DND-41 (cell line): ENCODE measurements around the gene CFAP20.

ENCODE experiments used
- ATAC-seq: fragments of 200-7000 bp; cut with Tn5 transposase; 3 replicates; pipeline ENCODE4 v1.9.1; 2021; ENCODE audit warnings: low read depth; ENCODE audit not compliant: insufficient read depth
- DNase-seq: peaks from one replicate; pipeline ENCODE4 v3.0.0-alpha.2; 2020
- H2AFZ ChIP-seq: 2 replicates; pipeline ENCODE4 v1.6.0; 2012; ENCODE audit warnings: low read depth, low read length
- H3K27ac ChIP-seq: 2 replicates; pipeline ENCODE4 v1.5.1; 2012; ENCODE audit warnings: low read length, inconsistent platforms
- H3K27me3 ChIP-seq: fragments of 200-600 bp; sonication (generic); 2 replicates; pipeline ENCODE4 v1.6.0; 2012; ENCODE audit warnings: low read length, mild to moderate bottlenecking, inconsistent platforms; ENCODE audit not compliant: insufficient read depth, poor library complexity
- H3K36me3 ChIP-seq: 2 replicates; pipeline ENCODE4 v1.5.1; 2012; ENCODE audit warnings: low read length, inconsistent platforms; ENCODE audit not compliant: insufficient read depth
- H3K4me1 ChIP-seq: 2 replicates; pipeline ENCODE4 v1.5.1; 2012; ENCODE audit warnings: mild to moderate bottlenecking, low read length; ENCODE audit not compliant: insufficient read depth
- H3K4me2 ChIP-seq: 2 replicates; pipeline ENCODE4 v1.6.0; 2012; ENCODE audit warnings: mild to moderate bottlenecking, moderate library complexity, low read length, inconsistent platforms; ENCODE audit not compliant: insufficient read depth
- H3K4me3 ChIP-seq, 2 experiments: fragments of 200-600 bp in 1 of 2; shearing (Covaris generic) in 1 of 2; 2 replicates each; pipeline ENCODE4 v1.5.1; 2012 to 2016; ENCODE audit warnings: inconsistent platforms in 2 of 2, low read length in 2 of 2, mild to moderate bottlenecking in 2 of 2, low read depth in 1 of 2, moderate library complexity in 1 of 2
- H3K79me2 ChIP-seq: 2 replicates; pipeline ENCODE4 v1.6.0; 2012; ENCODE audit warnings: low read length, inconsistent platforms; ENCODE audit not compliant: insufficient read depth
- H3K9ac ChIP-seq: 2 replicates; pipeline ENCODE4 v1.6.0; 2012; ENCODE audit warnings: low read depth, mild to moderate bottlenecking, inconsistent platforms, low read length, moderate library complexity
- H3K9me3 ChIP-seq: 2 replicates; pipeline ENCODE4 v1.5.1; 2012; ENCODE audit warnings: low read length, moderate library complexity, mild to moderate bottlenecking, inconsistent platforms; ENCODE audit not compliant: insufficient read depth, severe bottlenecking
- H4K20me1 ChIP-seq: 2 replicates; pipeline ENCODE4 v1.6.0; 2012; ENCODE audit warnings: low read length; ENCODE audit not compliant: insufficient read depth
- EZH2 ChIP-seq: IDR thresholded peaks from 3 replicates; pipeline ENCODE4 v1.6.1; 2012; ENCODE audit warnings: borderline replicate concordance, low read depth, mild to moderate bottlenecking, moderate library complexity, low read length, inconsistent platforms; ENCODE audit not compliant: severe bottlenecking
- TF ChIP-seq, protein P1 (sequence below): IDR thresholded peaks from 2 replicates; pipeline ENCODE4 v1.5.1; 2012; ENCODE audit warnings: borderline replicate concordance, low read length, moderate library complexity, mild to moderate bottlenecking; ENCODE audit not compliant: poor library complexity, severe bottlenecking; ENCODE audit errors: extremely low read depth

Gene CFAP20

DNA sequence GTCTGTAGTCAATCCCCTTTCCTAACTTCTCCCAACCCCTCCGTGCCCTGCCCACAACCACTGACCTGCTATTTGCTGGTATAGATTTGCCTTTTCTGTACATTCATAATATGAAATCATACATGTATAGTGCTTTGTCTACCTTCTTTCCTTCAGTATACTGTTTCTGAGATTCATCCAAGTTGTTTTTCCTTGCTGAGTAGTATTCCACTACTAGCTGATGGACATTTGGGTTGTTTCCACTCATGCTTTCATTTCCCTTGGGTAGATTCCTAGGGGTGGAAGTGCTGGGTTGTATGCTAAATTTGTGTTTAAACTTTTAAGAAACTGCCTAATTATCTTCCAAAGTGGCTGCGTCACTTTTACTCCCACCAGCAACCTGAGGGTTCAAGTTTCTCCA lies 41.0 kb upstream of the CFAP20 start:
- Histone ChIP-seq H4K20me1 (peaks cover 4% of the 10 kb centered on the region; the same call in 1 of the 2 replicates), H2AFZ (no peak overlapping the region), H3K4me1 (no peaks in the 10 kb centered on the region), H3K4me3 (no peak overlapping the region), H3K27ac (no peak overlapping the region), H3K4me2 (no peak overlapping the region), H3K9ac (no peak overlapping the region), H3K9me3 (no peaks in the 10 kb centered on the region), H3K36me3 (peaks cover 94% of the 10 kb centered on the region), H3K27me3 (no peaks in the 10 kb centered on the region), H3K79me2 (0 out of 2 replicates have a peak, but pooled peaks cover 5% of the 10 kb centered on the region)
- no peak for TF ChIP-seq EZH2
- TF ChIP-seq, protein P1, sequence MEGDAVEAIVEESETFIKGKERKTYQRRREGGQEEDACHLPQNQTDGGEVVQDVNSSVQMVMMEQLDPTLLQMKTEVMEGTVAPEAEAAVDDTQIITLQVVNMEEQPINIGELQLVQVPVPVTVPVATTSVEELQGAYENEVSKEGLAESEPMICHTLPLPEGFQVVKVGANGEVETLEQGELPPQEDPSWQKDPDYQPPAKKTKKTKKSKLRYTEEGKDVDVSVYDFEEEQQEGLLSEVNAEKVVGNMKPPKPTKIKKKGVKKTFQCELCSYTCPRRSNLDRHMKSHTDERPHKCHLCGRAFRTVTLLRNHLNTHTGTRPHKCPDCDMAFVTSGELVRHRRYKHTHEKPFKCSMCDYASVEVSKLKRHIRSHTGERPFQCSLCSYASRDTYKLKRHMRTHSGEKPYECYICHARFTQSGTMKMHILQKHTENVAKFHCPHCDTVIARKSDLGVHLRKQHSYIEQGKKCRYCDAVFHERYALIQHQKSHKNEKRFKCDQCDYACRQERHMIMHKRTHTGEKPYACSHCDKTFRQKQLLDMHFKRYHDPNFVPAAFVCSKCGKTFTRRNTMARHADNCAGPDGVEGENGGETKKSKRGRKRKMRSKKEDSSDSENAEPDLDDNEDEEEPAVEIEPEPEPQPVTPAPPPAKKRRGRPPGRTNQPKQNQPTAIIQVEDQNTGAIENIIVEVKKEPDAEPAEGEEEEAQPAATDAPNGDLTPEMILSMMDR, result no peak
- no peak for DNase-seq
- ATAC-seq, result no peak

DNA sequence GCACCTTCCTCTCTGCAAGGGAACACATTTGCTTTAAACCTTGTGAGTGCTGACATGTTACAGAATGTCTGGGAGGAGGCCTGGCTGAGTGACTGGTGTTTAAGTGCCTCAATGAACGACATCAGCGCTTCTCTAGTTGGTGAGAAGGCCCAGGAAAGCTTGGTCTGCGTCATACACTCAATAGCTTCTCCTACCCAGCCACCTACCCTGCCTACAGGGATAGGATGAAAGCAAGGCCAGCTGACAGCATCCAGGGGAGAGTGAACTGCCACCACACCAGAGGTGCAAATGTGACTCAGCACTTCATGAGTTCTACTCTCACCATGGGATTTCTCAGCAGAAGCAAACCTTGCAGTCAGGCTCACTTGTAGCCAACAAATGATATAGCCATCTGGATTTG lies 31.7 kb upstream of the CFAP20 start:
- ATAC-seq (no peak), DNase-seq (no peak)
- no peak for TF ChIP-seq EZH2
- TF ChIP-seq, protein P1, result no peak
- H3K4me3 ChIP-seq, result no peak overlapping the region
- no peaks in the 10 kb centered on the region for H3K4me1 ChIP-seq
- H3K27ac ChIP-seq, result no peak overlapping the region
- peaks cover 74% of the 10 kb centered on the region for H3K36me3 ChIP-seq
- H4K20me1 ChIP-seq, result peaks cover 9% of the 10 kb centered on the region
- H3K79me2 ChIP-seq, result no peaks in the 10 kb centered on the region
- H3K27me3 ChIP-seq, result no peaks in the 10 kb centered on the region
- no peak overlapping the region for H3K9ac ChIP-seq
- no peaks in the 10 kb centered on the region for H3K9me3 ChIP-seq
- H3K4me2 ChIP-seq, result no peak overlapping the region
- H2AFZ ChIP-seq, result no peak overlapping the region

DNA sequence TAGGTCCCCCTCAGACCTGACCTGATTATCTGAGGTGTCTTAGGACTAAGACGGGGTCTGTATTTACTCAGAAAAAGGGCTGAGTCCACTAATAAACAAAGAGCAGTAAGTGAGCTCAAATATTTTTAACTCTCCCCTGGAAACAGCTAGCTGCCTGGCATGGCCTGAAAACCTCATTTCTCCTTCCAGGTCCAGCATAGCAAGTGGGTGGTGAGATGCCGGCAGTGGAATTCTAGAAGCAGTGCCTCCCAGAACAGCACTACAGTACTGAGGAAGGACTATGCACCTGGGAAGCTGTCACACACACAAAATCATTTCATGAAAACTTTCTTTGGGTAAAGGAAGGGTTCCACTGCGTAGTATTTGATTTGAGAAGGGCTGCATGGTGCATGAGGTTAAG lies 29.5 kb upstream of the CFAP20 start:
- Histone ChIP-seq H3K27ac (no peak overlapping the region), H3K4me2 (no peak overlapping the region), H3K36me3 (peaks cover 52% of the 10 kb centered on the region), H2AFZ (no peak overlapping the region), H4K20me1 (peaks cover 9% of the 10 kb centered on the region), H3K4me1 (no peaks in the 10 kb centered on the region), H3K9ac (no peak overlapping the region), H3K9me3 (no peaks in the 10 kb centered on the region), H3K4me3 (no peak overlapping the region), H3K27me3 (no peaks in the 10 kb centered on the region), H3K79me2 (no peaks in the 10 kb centered on the region)
- no peak for ATAC-seq
- DNase-seq, result no peak
- no peak for TF ChIP-seq EZH2
- TF ChIP-seq, protein P1, result no peak

DNA sequence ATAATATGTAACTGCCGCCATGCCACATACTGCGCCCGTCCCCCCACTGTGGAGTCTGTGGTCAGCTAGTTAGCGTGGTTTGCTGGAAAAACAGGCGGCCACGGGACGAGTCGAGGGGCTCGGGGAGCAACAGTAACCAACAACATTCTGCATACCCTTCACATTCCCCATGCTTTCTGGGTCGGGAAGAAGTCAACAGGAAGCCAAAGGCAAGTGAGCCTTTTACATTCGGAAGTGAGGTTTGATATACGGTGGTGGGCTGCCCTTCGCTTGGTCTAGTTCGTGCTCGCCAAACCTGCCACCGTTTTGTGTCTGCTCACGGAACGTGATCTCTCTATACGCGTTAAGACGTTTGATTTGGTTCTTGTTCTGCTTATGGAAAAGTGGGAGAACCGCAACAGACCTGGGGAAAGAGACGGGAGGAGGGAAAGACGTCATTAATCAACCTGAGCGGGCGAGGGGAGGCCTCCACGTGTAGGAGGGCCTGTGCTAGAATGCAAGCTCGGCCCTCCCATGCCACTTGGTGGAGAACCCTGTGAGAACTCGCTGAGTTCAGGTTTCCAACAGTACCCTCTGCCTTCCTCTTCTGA lies 28.9 kb upstream of the CFAP20 start:
- no peak for TF ChIP-seq EZH2
- TF ChIP-seq, protein P1, result no peak
- Histone ChIP-seq H3K9ac (no peak overlapping the region), H3K4me2 (no peak overlapping the region)

More for the DNA sequence above, 28.9 kb upstream of the CFAP20 start:
- no peak overlapping the region for H3K27ac ChIP-seq
- H3K79me2 ChIP-seq, result no peaks in the 10 kb centered on the region
- peaks cover 9% of the 10 kb centered on the region for H4K20me1 ChIP-seq
- no peak overlapping the region for H2AFZ ChIP-seq
- ATAC-seq (peak; percentile 30; the same call in 1 of the 3 replicates), DNase-seq (no peak)
- H3K36me3 ChIP-seq, result peaks cover 45% of the 10 kb centered on the region
- H3K4me3 ChIP-seq, result no peak overlapping the region
- no peaks in the 10 kb centered on the region for H3K4me1 ChIP-seq
- H3K9me3 ChIP-seq, result no peaks in the 10 kb centered on the region
- no peaks in the 10 kb centered on the region for H3K27me3 ChIP-seq
